Measurements from ENCODE around the gene DSC2.

DNA sequence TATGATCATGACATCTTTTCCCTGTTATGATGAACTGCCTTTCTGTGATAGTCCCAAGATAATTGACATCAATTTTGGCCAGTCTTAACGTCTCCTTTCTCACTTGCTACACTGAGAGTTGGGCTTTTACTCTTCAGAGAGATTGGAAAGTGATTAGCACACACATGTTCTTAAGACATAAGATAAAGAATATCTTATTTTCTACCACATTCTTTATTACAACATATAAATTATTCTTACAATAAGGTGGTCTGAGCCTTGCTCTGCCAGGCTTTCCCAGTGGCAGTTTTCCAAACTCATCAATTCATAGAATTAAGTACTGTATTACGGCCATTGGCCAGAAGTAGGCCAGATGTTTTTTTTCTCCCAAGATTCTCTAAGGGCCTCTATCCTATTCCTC lies 54.0 kb downstream of the DSC2 start:
- TF ChIP-seq, protein P1, sequence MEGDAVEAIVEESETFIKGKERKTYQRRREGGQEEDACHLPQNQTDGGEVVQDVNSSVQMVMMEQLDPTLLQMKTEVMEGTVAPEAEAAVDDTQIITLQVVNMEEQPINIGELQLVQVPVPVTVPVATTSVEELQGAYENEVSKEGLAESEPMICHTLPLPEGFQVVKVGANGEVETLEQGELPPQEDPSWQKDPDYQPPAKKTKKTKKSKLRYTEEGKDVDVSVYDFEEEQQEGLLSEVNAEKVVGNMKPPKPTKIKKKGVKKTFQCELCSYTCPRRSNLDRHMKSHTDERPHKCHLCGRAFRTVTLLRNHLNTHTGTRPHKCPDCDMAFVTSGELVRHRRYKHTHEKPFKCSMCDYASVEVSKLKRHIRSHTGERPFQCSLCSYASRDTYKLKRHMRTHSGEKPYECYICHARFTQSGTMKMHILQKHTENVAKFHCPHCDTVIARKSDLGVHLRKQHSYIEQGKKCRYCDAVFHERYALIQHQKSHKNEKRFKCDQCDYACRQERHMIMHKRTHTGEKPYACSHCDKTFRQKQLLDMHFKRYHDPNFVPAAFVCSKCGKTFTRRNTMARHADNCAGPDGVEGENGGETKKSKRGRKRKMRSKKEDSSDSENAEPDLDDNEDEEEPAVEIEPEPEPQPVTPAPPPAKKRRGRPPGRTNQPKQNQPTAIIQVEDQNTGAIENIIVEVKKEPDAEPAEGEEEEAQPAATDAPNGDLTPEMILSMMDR (conservative IDR thresholded peaks at IDR 0.05 in 1 of 2, IDR thresholded peaks at IDR 0.05 in 1 of 2; ENCODE audit: low read depth in 1 of 2, low read length in 2 of 2) = no peak
- no peak for TF ChIP-seq EZH2 (IDR thresholded peaks at IDR 0.05; ENCODE audit: low read length, missing control alignments)
